LNCAP (cell line): ENCODE data around the gene LAMB3.

Source experiments
- TF ChIP-seq, protein P1 (sequence below): fragments of 450-650 bp; IDR thresholded peaks from 2 replicates; pipeline ENCODE4 v1.5.1; 2017; ENCODE audit warnings: mild to moderate bottlenecking

Gene LAMB3

DNA sequence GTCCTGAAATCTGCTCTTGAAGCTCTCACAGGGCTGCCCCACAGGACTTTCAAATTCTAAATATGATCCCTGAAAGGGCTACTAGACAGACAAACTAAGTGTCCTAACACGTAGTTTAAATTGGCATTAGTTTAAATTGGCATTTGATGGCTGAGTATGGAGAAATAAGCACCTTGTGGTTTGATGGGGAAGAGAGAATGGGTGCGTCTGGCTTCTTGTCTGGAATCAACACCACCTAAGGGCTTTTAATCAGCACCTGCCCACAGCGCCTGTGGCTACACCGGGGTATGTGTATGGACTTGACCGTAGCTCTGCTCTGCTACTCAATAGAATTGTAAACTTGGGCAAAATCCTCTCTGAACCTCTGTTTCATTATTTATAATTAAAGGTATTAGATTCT lies 5.7 kb upstream of the LAMB3 start:
- TF ChIP-seq, protein P1, sequence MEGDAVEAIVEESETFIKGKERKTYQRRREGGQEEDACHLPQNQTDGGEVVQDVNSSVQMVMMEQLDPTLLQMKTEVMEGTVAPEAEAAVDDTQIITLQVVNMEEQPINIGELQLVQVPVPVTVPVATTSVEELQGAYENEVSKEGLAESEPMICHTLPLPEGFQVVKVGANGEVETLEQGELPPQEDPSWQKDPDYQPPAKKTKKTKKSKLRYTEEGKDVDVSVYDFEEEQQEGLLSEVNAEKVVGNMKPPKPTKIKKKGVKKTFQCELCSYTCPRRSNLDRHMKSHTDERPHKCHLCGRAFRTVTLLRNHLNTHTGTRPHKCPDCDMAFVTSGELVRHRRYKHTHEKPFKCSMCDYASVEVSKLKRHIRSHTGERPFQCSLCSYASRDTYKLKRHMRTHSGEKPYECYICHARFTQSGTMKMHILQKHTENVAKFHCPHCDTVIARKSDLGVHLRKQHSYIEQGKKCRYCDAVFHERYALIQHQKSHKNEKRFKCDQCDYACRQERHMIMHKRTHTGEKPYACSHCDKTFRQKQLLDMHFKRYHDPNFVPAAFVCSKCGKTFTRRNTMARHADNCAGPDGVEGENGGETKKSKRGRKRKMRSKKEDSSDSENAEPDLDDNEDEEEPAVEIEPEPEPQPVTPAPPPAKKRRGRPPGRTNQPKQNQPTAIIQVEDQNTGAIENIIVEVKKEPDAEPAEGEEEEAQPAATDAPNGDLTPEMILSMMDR = no peak

DNA sequence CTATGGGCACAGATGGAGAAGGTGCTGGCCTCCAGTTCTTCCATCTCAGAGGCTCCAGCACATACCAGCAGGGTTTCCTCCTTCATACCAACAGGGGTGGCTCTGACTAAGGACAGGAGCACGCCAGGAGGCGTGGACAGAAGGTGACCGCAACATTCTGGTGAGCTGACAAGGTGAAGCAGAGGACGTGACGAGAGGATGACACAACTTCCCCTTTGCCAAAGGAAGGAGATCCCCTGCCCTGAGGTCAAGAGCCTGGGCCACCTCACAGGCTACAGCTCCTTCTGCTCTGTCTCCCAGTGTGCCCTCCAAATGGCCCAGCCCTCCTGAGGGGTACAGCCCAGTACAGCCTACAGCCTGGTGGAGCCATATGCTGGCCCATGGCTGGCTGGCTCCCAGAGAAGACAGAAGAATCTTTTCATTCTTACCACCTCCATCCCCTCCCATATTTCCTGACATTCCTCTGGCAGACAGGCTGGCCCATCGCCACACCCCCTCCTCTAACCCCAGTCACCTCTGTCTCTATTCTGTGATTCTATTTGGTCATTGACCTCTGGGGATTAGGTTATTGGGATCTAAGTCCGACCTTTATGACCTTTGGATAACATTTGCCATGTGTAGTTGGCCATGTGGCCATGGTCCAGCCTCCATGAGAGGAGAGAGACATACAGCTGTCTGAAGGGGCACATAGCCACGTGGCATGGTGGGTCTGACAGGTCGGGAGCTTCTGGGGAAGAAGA lies 5.1 kb upstream of the LAMB3 start:
- TF ChIP-seq, protein P1 = no peak

DNA sequence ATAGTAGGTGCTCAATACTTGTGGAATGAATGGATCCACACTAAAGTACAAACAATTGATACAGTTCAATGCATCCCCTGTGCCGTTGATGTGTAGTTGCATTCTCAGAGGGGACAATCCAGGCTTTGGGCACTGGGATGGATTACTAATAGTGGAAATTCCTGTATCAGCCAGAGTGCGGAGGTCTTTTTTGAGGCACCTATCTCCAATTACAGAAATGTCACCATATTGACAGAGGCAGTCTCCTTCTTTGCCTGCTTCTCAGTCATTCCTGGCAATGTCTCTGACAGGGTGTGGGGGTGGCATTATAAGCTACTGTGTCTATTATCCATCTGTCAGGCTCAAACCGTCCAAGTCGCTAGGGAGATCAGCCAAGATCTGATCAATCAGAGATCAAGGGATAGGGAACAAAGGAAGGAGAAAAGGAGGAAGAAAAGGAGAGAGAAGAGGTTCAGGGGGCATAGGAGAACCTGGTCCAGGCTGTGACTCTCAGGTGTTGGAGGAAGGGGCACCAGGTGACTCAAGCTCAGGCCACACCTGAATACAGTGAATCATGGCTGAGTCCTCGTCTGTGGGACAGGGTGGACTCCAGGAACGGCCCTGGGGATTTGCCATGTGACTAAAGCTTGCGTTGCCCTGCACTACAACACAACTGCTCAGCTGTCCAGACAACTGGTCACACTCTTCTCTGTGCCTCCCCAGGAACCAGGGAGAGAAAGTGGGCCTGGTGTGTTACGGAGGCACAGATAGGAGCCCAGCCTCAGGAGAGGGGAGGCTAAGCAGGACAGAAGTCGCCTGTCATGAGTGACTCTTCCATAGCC lies 3.4 kb upstream of the LAMB3 start:
- TF ChIP-seq, protein P1 = no peak

DNA sequence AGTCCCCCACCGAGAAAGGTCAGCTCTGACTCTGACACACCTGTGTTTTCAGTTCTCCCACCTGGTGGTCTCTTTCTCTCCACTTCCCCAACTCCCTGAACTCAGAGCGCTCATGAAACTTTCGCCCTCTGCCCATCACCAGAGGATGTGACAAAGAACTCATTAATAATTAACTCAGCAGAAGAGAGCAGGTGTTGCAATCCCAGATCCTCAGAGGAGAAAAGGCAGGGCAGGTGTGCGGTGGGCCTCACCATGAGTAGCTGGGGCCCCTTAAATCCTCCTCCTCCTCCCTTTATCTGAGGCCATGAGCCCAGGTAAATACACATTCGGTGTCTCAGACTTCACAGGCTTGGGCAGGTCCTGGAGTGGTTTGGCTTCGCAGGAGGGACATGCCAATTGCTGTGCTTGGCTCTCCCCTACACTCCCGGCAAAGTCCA lies 1.7 kb upstream of the LAMB3 start:
- TF ChIP-seq, protein P1 = no peak

DNA sequence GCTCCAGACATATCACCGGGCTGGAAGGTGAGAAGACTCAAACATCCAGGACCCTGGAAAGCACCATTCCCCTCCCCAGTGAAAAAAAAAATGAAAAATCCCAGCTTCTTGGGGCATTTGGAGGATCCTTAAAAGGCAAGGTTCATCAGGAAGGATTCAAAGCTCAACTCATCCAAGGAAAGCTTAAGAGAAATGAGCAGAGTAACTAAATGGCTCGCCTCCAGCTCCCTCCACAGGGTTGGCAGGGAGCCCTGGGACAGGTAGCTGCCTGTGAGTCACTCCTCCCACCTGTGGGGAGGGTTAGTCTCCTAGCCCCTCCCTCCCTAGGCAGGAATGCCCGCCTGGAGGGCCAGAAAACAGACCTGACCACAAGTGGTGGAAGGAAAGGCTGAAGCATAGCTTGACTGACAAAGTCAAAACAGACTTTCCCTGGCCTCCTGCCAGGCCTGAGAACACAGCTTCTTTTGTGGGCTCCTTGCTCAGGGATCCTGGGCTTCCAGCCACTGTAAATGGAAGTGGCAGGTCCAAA lies 712 bp upstream of the LAMB3 start:
- TF ChIP-seq, protein P1 = no peak

DNA sequence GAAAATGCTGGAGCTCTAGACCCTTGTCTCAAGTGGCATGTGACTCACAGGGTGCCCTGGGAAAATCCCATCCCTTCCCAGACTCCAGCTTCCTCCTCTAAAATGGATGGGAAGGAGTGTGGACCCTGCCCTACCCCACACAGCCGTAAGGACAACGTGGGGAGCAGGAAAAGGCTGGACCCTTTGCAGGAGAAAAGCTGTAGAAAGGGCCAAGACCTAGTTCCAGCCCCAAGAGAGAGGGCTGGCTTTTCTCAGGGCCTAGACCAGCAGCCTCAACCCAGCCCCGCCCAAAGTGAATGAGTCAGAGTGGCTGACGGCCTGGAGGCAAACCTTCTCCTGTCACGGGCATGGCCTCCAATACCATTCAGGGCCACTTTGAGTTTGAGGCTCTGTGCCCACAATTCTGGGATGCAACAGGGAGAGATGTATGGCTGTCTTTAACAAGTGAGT lies 1.1 kb downstream of the LAMB3 start:
- TF ChIP-seq, protein P1 = no peak

DNA sequence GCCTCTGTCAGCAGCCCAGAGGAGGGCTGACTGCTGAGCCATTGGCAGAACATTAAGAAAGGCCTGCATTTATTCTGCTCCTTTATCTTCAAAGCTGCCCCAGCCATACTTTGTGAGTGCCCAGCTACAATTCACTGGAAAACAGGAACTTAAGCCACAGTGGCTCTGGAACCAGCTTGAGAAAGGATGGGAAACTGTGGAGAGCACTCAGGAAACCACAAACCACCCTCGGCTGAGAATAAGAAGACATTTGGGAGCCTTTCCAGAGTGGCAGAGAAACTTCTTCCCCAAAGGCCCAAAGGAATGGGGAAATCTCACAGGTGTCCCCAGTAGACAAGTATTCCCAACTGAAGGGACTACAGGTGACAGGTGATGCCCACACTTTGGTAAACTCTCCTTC lies 1.8 kb downstream of the LAMB3 start:
- TF ChIP-seq, protein P1 = no peak
